ENCODE measurements around the gene GIT1. TPM values are rescaled to one million over a fixed set of nuclear protein-coding genes. Genes with fewer than 3 reads are reported as not detected.

The GIT1 gene
- polyA plus RNA-seq, 1 of the 3 experiments (the other 2 are of a cell fraction): 42.9 TPM

GRCh38 chr17:29549177-29549923 is 40.1 kb downstream of the GIT1 start:
- Histone ChIP-seq H3K4me3 (ENCODE audit: low read depth in 2 of 2, low read length in 1 of 2) (no peak overlapping the region), H3K9me2 (no peaks in the 10 kb centered on the region), H3K9ac (no peak overlapping the region), H3K36me3 (replicated peaks in 1 of 2; ENCODE audit: control insufficient read depth in 1 of 2, insufficient read depth in 2 of 2, low read length in 1 of 2) (peaks cover 23 to 34% of the 10 kb centered on the region in 2 experiments), H3K4me1 (ENCODE audit: control insufficient read depth in 1 of 2, insufficient read depth in 2 of 2, low read depth in 1 of 2, low read length in 1 of 2) (peaks cover 4 to 7% of the 10 kb centered on the region in 2 experiments; a peak in 3 of 4 replicates), H4K20me1 (ENCODE audit: insufficient read depth) (no peaks in the 10 kb centered on the region), H3F3A (replicated peaks; ENCODE audit: insufficient read depth) (no peaks in the 10 kb centered on the region), H2AFZ (ENCODE audit: low read depth) (no peak overlapping the region), H3K4me2 (no peak overlapping the region), H3K27me3 (ENCODE audit: insufficient read depth) (no peaks in the 10 kb centered on the region), H3K9me3 (no peaks in the 10 kb centered on the region), H3K79me2 (ENCODE audit: insufficient read depth) (no peaks in the 10 kb centered on the region), H3K27ac (ENCODE audit: low read depth in 2 of 2, low read length in 1 of 2) (peak overlapping the region in 1 of 2 experiments; percentile 47; a peak in 1 of 4 replicates)
- 59% methylated on average over 5 of the region's 5 CpGs for WGBS (ENCODE audit: low lambda C conversion rate)
- POLR2A ChIA-PET: no interaction called here
- CTCF ChIA-PET: interaction anchor here (0.9 to 2.1 kb wide), 4 partner anchors 12 to 179 kb away, joined by 3 to 7 read pairs (median 4); no protein-coding TSS in a partner anchor
- peak; percentile 25 for DNase-seq
- TF ChIP-seq TAF1 (IDR thresholded peaks at IDR 0.05; ENCODE audit: borderline replicate concordance, low read depth, low read length) (no peak), RXRA (IDR thresholded peaks at IDR 0.05; ENCODE audit: borderline replicate concordance, low read depth) (no peak), SIN3A (IDR thresholded peaks at IDR 0.05; ENCODE audit: borderline replicate concordance, low read depth, low read length) (no peak), EP300 (IDR thresholded peaks at IDR 0.05; ENCODE audit: borderline replicate concordance in 1 of 2, low read depth in 1 of 2, low read length in 1 of 2) (no peak), MAX (IDR thresholded peaks at IDR 0.05; ENCODE audit: low read depth) (no peak), POLR2AphosphoS5 (IDR thresholded peaks at IDR 0.05; ENCODE audit: low read depth, low read length) (no peak), TEAD4 (IDR thresholded peaks at IDR 0.05; ENCODE audit: borderline replicate concordance, insufficient read depth) (no peak)

GRCh38 chr17:29546830-29547229 is 42.6 kb downstream of the GIT1 start:
- H4K20me1 ChIP-seq (ENCODE audit: insufficient read depth): no peaks in the 10 kb centered on the region
- WGBS (ENCODE audit: low lambda C conversion rate): 100% methylated on average over 1 of the region's 1 CpG
- no peak overlapping the region for H3K27ac ChIP-seq (ENCODE audit: low read depth in 2 of 2, low read length in 1 of 2)
- H3K9me2 ChIP-seq: no peaks in the 10 kb centered on the region
- H3K4me1 ChIP-seq (ENCODE audit: control insufficient read depth in 1 of 2, insufficient read depth in 2 of 2, low read depth in 1 of 2, low read length in 1 of 2): peaks cover 4 to 7% of the 10 kb centered on the region in 2 experiments; a peak in 3 of 4 replicates
- H2AFZ ChIP-seq (ENCODE audit: low read depth): no peak overlapping the region
- no peaks in the 10 kb centered on the region for H3K79me2 ChIP-seq (ENCODE audit: insufficient read depth)
- H3F3A ChIP-seq (replicated peaks; ENCODE audit: insufficient read depth): no peaks in the 10 kb centered on the region
- no peak for DNase-seq
- ChIA-PET CTCF (interaction anchor here (3.1 kb wide), 1 partner anchor 10 kb away, joined by 14 read pairs; no protein-coding TSS in a partner anchor), POLR2A (no interaction called here)
- TF ChIP-seq IRF3 (IDR thresholded peaks at IDR 0.05; ENCODE audit: low read depth, low read length) (no peak), POLR2AphosphoS5 (IDR thresholded peaks at IDR 0.05; ENCODE audit: low read depth, low read length) (no peak), TEAD4 (IDR thresholded peaks at IDR 0.05; ENCODE audit: borderline replicate concordance, insufficient read depth) (no peak), FOSL2 (IDR thresholded peaks at IDR 0.05; ENCODE audit: borderline replicate concordance, low read depth) (no peak)
- H3K36me3 ChIP-seq (replicated peaks in 1 of 2; ENCODE audit: control insufficient read depth in 1 of 2, insufficient read depth in 2 of 2, low read length in 1 of 2): peaks cover 45 to 58% of the 10 kb centered on the region in 2 experiments
- no peaks in the 10 kb centered on the region for H3K9me3 ChIP-seq
- no peak overlapping the region for H3K9ac ChIP-seq
- H3K27me3 ChIP-seq (ENCODE audit: insufficient read depth): no peaks in the 10 kb centered on the region
- H3K4me2 ChIP-seq: no peak overlapping the region
- no peak overlapping the region for H3K4me3 ChIP-seq (ENCODE audit: low read depth in 2 of 2, low read length in 1 of 2)
